ENCODE measurements around the gene MPV17L.
"Not testable (repeated sequence)": the region's sequence is repeated elsewhere in the genome, so short reads cannot be mapped to it uniquely, and the experiment has no call there.

MPV17L gene

GRCh38 chr16:15452246-15452855, 56.8 kb downstream of the MPV17L start:
- DNase-seq (ENCODE audit: low spot score): no peak

- not testable (repeated sequence) for DNase-seq (ENCODE audit: low spot score)
Observed at GRCh38 chr16:15453296-15453695, 57.7 kb downstream of the MPV17L start.

- not testable (repeated sequence) for DNase-seq (ENCODE audit: low spot score)
Observed at GRCh38 chr16:15454933-15455332, 59.4 kb downstream of the MPV17L start.

GRCh38 chr16:15457400-15457799, 61.8 kb downstream of the MPV17L start:
- DNase-seq (ENCODE audit: low spot score): no peak

- DNase-seq (ENCODE audit: low spot score): no peak
Observed at GRCh38 chr16:15457958-15458357, 62.4 kb downstream of the MPV17L start.

GRCh38 chr16:15459791-15460190, 64.2 kb downstream of the MPV17L start:
- no peak for DNase-seq (ENCODE audit: low spot score)

GRCh38 chr16:15460601-15461000, 65.0 kb downstream of the MPV17L start:
- no peak for DNase-seq (ENCODE audit: low spot score)

- no peak for DNase-seq (ENCODE audit: low spot score)
Observed at GRCh38 chr16:15461376-15461775, 65.8 kb downstream of the MPV17L start.
